ENCODE data around the gene THSD7A.
A peak's percentile ranks its signal among the peaks of the same experiment; 100 is the strongest.

The THSD7A gene

GRCh38 chr7:11747715-11748485 is 84.1 kb downstream of the THSD7A start:
- TF ChIP-seq CTCF (IDR thresholded peaks at IDR 0.05; ENCODE audit: control insufficient read depth, extremely low read depth, insufficient read depth): no peak
- DNase-seq (ENCODE audit: low read depth): no peak
- H3K4me3 ChIP-seq (ENCODE audit: low read depth, low read length): no peak overlapping the region

- no peak overlapping the region for H3K4me3 ChIP-seq (ENCODE audit: low read depth, low read length)
- DNase-seq (ENCODE audit: low read depth): no peak
- TF ChIP-seq CTCF (IDR thresholded peaks at IDR 0.05; ENCODE audit: control insufficient read depth, extremely low read depth, insufficient read depth): no peak
Measured at GRCh38 chr7:11746591-11746990, 85.4 kb downstream of the THSD7A start.

DNA sequence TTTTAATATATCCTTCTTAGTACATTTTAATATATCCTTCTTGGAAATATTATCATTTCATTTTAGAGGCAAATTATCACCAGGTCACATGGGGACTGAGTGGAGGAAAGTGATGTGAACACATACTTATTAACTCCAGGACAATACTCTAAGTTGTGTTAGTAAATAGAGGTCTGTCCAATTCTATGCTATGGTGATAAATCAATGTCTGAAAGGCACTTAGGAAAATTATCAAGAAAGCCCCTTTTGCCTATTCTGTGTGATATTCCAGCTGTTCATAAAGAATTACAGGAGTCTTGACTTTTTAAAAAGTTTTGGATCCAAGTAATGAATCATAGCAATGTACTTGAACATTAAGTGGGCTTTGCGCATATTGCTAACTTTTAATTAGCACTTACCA is 88.5 kb downstream of the THSD7A start:
- DNase-seq (ENCODE audit: low read depth): no peak

GRCh38 chr7:11743016-11743415 is 89.0 kb downstream of the THSD7A start:
- TF ChIP-seq CTCF (IDR thresholded peaks at IDR 0.05; ENCODE audit: control insufficient read depth, extremely low read depth, insufficient read depth): no peak
- DNase-seq (ENCODE audit: low read depth): peak; percentile 50

More for the DNA sequence above, 88.5 kb downstream of the THSD7A start:
- TF ChIP-seq CTCF (IDR thresholded peaks at IDR 0.05; ENCODE audit: control insufficient read depth, extremely low read depth, insufficient read depth): no peak
- no peak overlapping the region for H3K4me3 ChIP-seq (ENCODE audit: low read depth, low read length)

DNA sequence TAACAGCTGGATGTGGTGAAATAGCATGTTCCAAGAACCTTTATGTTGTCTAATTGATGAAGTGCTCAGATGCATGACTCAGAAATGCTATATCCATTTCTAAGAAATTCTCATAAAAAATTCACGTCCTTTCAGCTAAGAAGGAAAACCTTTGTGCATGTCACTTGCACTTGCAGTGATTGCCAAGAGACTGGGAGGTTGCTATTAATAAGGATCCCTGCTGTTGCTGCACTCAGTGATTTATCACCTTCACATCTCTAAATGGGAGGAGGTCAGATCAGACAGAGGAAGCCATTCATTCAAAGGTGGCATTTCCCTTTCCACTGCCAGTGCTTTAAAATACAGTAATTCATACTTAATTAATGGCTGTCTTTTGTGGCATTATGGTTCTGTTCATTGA is 89.5 kb downstream of the THSD7A start:
- DNase-seq (ENCODE audit: low read depth): peak; percentile 39
- no peak for TF ChIP-seq CTCF (IDR thresholded peaks at IDR 0.05; ENCODE audit: control insufficient read depth, extremely low read depth, insufficient read depth)
- H3K4me3 ChIP-seq (ENCODE audit: low read depth, low read length): no peak overlapping the region

More at GRCh38 chr7:11743016-11743415, 89.0 kb downstream of the THSD7A start:
- no peak overlapping the region for H3K4me3 ChIP-seq (ENCODE audit: low read depth, low read length)

DNA sequence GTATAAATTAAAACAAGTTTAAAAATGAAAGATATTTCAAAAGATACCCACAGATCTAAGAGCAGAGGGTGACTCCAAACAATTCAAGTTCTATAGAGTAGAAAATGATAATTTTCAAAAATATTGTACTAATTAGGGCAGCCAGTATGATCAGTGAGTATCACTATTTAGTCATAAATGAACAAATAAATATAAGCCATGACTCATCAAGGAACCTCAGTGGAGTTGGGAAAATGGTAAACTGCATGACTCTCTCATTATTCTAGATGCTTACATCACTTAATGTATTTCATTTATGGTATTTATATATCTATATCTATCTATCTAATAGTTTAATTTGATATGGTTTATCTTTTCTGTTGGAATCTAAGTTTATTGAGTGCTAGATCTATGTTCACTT is 94.3 kb downstream of the THSD7A start:
- no peak overlapping the region for H3K4me3 ChIP-seq (ENCODE audit: low read depth, low read length)
- no peak for TF ChIP-seq CTCF (IDR thresholded peaks at IDR 0.05; ENCODE audit: control insufficient read depth, extremely low read depth, insufficient read depth)
- no peak for DNase-seq (ENCODE audit: low read depth)

GRCh38 chr7:11732207-11732606 is 99.8 kb downstream of the THSD7A start:
- TF ChIP-seq CTCF (IDR thresholded peaks at IDR 0.05; ENCODE audit: control insufficient read depth, extremely low read depth, insufficient read depth): no peak
- no peak overlapping the region for H3K4me3 ChIP-seq (ENCODE audit: low read depth, low read length)
- no peak for DNase-seq (ENCODE audit: low read depth)

Measured in LNCaP clone FGC (cell line).